NB4 (cell line): ENCODE results near the gene CPEB3.

Source experiments
- CTCF ChIP-seq: IDR thresholded peaks from one replicate; pipeline ENCODE4 v1.5.1; 2012; ENCODE audit warnings: low read depth, low read length
- MAX ChIP-seq: IDR thresholded peaks from 2 replicates; pipeline ENCODE4 v1.6.1; 2011; ENCODE audit warnings: low read depth, low read length
- MYC ChIP-seq: IDR thresholded peaks from 2 replicates; pipeline ENCODE4 v1.6.1; 2011; ENCODE audit warnings: low read depth, low read length
- POLR2A ChIP-seq: IDR thresholded peaks from 2 replicates; pipeline ENCODE4 v1.6.1; 2011; ENCODE audit warnings: mild to moderate bottlenecking; ENCODE audit not compliant: insufficient read length; ENCODE audit errors: extremely low read depth

- TF ChIP-seq CTCF (no peak), POLR2A (no peak), MAX (no peak), MYC (no peak)
Measured at GRCh38 chr10:92208736-92209135, 82.1 kb downstream of the CPEB3 start.
